Gastroesophageal sphincter (tissue), 4 donors: ENCODE measurements around the gene ZEB2. TPM values are rescaled to one million over a fixed set of nuclear protein-coding genes. Genes with fewer than 3 reads are reported as not detected.

ENCODE experiments used
- ATAC-seq: fragments of 150-250 bp; one replicate; pipeline ENCODE4 v1.9.1; 2016; ENCODE audit warnings: mild to moderate bottlenecking, moderate library complexity
- H3K27ac ChIP-seq, 4 donors: fragments of 200-600 bp; sonication (generic) in 3 of 4; 1 replicate in 3 of 4; 2 replicates in 1 of 4; pipeline ENCODE4 v1.5.1; 2016 to 2019
- H3K27me3 ChIP-seq: fragments of 200-600 bp; sonication (generic); one replicate; pipeline ENCODE4 v1.5.1; 2019
- H3K36me3 ChIP-seq, 2 donors: fragments of 200-600 bp; sonication (generic); one replicate each; pipeline ENCODE4 v1.5.1; 2019; ENCODE audit warnings: control low read depth in 1 of 2
- H3K4me1 ChIP-seq, 3 donors: fragments of 200-600 bp; sonication (generic); 1 replicate in 2 of 3; 2 replicates in 1 of 3; pipeline ENCODE4 v1.5.1; 2016 to 2019; ENCODE audit warnings: control low read depth in 2 of 3
- H3K4me3 ChIP-seq, 2 donors: fragments of 200-600 bp; sonication (generic); one replicate each; pipeline ENCODE4 v1.5.1; 2019; ENCODE audit warnings: mild to moderate bottlenecking in 1 of 2, moderate library complexity in 1 of 2
- H3K9me3 ChIP-seq, 3 donors: fragments of 200-600 bp; sonication (generic); one replicate each; pipeline ENCODE4 v1.5.1; 2017 to 2019; ENCODE audit warnings: control low read depth in 2 of 3
- CTCF ChIP-seq, 4 experiments: fragments of 200-600 bp in 2 of 4; fragments of 450-650 bp in 2 of 4; sonication (generic) in 1 of 4; IDR thresholded peaks; one replicate each; pipeline ENCODE4 v1.5.1; 2017 to 2019; ENCODE audit warnings: antibody characterized with exemption in 4 of 4, mild to moderate bottlenecking in 2 of 4, moderate library complexity in 2 of 4
- EP300 ChIP-seq: sonication (generic); formaldehyde crosslinking; IDR thresholded peaks from one replicate; pipeline ENCODE4 v1.6.1; 2017; ENCODE audit warnings: antibody characterized with exemption, mild to moderate bottlenecking
- POLR2A ChIP-seq, 2 donors: fragments of 450-650 bp; IDR thresholded peaks; one replicate each; pipeline ENCODE4 v1.6.1; 2017; ENCODE audit warnings: antibody characterized with exemption in 2 of 2, mild to moderate bottlenecking in 2 of 2, moderate library complexity in 1 of 2
- POLR2AphosphoS5 ChIP-seq: sonication (generic); formaldehyde crosslinking; IDR thresholded peaks from one replicate; pipeline ENCODE4 v1.6.1; 2017; ENCODE audit warnings: antibody characterized with exemption
- WGBS, 2 donors: methylation state at CpG; one replicate each; pipeline ENCODE4 v1.1.5; 2018; ENCODE audit warnings: low coverage in 1 of 2; 5-methylcytosine and 5-hydroxymethylcytosine counted together
- total RNA-seq, 4 donors: library from RNA; depleted of rRNA; stranded (reverse); fragments of >200 nt; gene quantifications; one replicate each; pipeline ENCODE4 v1.1.0, GENCODE V29; 2016

Gene ZEB2
- total RNA-seq, 4 donors from 2014 or later, result 42.3 to 95.7 (median 53.8) TPM

- Histone ChIP-seq H3K27me3 (peaks cover 33% of the 10 kb centered on the region), H3K4me3 (no peak overlapping the region), H3K4me1 (no peaks in the 10 kb centered on the region), H3K36me3 (no peaks in the 10 kb centered on the region), H3K27ac (no peak overlapping the region), H3K9me3 (no peaks in the 10 kb centered on the region)
- ATAC-seq, result no peak
- WGBS, 2 donors, result 56% methylated on average over 4 of the region's 7 CpGs; no CpG with 5 or more reads in 1 of the 2 donors
- no peak for TF ChIP-seq EP300
- TF ChIP-seq CTCF (IDR thresholded peaks at IDR 0.05), result no peak
- no peak for TF ChIP-seq POLR2AphosphoS5
- TF ChIP-seq POLR2A (IDR thresholded peaks at IDR 0.05), result no peak
These were observed 13.3 kb upstream of the ZEB2 start for GRCh38 chr2:144533221-144533620.

- H3K9me3 ChIP-seq, result no peaks in the 10 kb centered on the region
- no peak overlapping the region for H3K27ac ChIP-seq
- H3K4me1 ChIP-seq, result no peaks in the 10 kb centered on the region
- no peaks in the 10 kb centered on the region for H3K36me3 ChIP-seq
- no peak overlapping the region for H3K4me3 ChIP-seq
- TF ChIP-seq EP300 (no peak), CTCF (IDR thresholded peaks at IDR 0.05) (no peak), POLR2A (IDR thresholded peaks at IDR 0.05) (no peak), POLR2AphosphoS5 (no peak)
- 82 to 92% methylated on average over 5 of the region's 5 CpGs for WGBS, 2 donors
- no peak for ATAC-seq
- peaks cover 41% of the 10 kb centered on the region for H3K27me3 ChIP-seq
These were observed 10.7 kb upstream of the ZEB2 start for GRCh38 chr2:144530596-144530995.

GRCh38 chr2:144529841-144530240 is 9.9 kb upstream of the ZEB2 start:
- TF ChIP-seq EP300, result no peak
- TF ChIP-seq CTCF (IDR thresholded peaks at IDR 0.05), result no peak
- no peak for TF ChIP-seq POLR2AphosphoS5
- no peak for TF ChIP-seq POLR2A (IDR thresholded peaks at IDR 0.05)
- ATAC-seq, result no peak
- Histone ChIP-seq H3K4me3 (no peak overlapping the region), H3K36me3 (no peaks in the 10 kb centered on the region), H3K9me3 (no peaks in the 10 kb centered on the region), H3K27ac (no peak overlapping the region), H3K27me3 (peaks cover 48% of the 10 kb centered on the region), H3K4me1 (no peaks in the 10 kb centered on the region)
- 86 to 91% methylated on average over 1 of the region's 1 CpG for WGBS, 2 donors

GRCh38 chr2:144528108-144528507 is 8.2 kb upstream of the ZEB2 start:
- H3K27me3 ChIP-seq, result peaks cover 64% of the 10 kb centered on the region
- peaks cover 0 to 15% (median 0%) of the 10 kb centered on the region in 3 donors for H3K4me1 ChIP-seq
- peak overlapping the region in 1 of 4 donors; percentile 41 for H3K27ac ChIP-seq
- 55 to 63% methylated on average over 1 to 2 of the region's 2 CpGs for WGBS, 2 donors
- no peaks in the 10 kb centered on the region for H3K9me3 ChIP-seq
- no peak for TF ChIP-seq EP300
- no peak for TF ChIP-seq POLR2AphosphoS5
- no peak overlapping the region for H3K4me3 ChIP-seq
- H3K36me3 ChIP-seq, result no peaks in the 10 kb centered on the region
- no peak for ATAC-seq

GRCh38 chr2:144526831-144527230 is 6.9 kb upstream of the ZEB2 start:
- Histone ChIP-seq H3K27ac (peak overlapping the region in 2 of 4 donors; percentile 39 to 41), H3K9me3 (no peaks in the 10 kb centered on the region), H3K4me3 (no peak overlapping the region), H3K4me1 (peaks cover 0 to 15% (median 0%) of the 10 kb centered on the region in 3 donors), H3K36me3 (no peaks in the 10 kb centered on the region), H3K27me3 (peaks cover 73% of the 10 kb centered on the region)
- ATAC-seq, result no peak
- 57 to 75% methylated on average over 2 of the region's 2 CpGs for WGBS, 2 donors
- no peak for TF ChIP-seq POLR2AphosphoS5
- no peak for TF ChIP-seq EP300
- no peak for TF ChIP-seq CTCF (IDR thresholded peaks at IDR 0.05)
- no peak for TF ChIP-seq POLR2A (IDR thresholded peaks at IDR 0.05)
